Fibroblast of lung (primary cell): ENCODE data around the gene MINDY4B.

Experiments
- CTCF ChIP-seq, 2 donors: IDR thresholded peaks in 1 of 2; conservative IDR thresholded peaks in 1 of 2; 1 replicate in 1 of 2; 2 replicates in 1 of 2; pipeline ENCODE4 v1.5.1; 2011 to 2012; ENCODE audit warnings: low read length in 2 of 2, control low read depth in 1 of 2, inconsistent platforms in 1 of 2, low read depth in 1 of 2, mild to moderate bottlenecking in 1 of 2
- EZH2 ChIP-seq: IDR thresholded peaks from 2 replicates; pipeline ENCODE4 v1.5.1; 2012; ENCODE audit warnings: low read length, control low read depth, mild to moderate bottlenecking; ENCODE audit errors: missing control alignments

GRCh38 chr3:150830745-150831144, 74.5 kb downstream of the MINDY4B start:
- TF ChIP-seq EZH2 (no peak), CTCF (conservative IDR thresholded peaks at IDR 0.05 in 1 of 2, IDR thresholded peaks at IDR 0.05 in 1 of 2; ENCODE audit: low read depth in 1 of 2, low read length in 2 of 2) (no peak)
